Measurements from ENCODE around the gene MT4. TPM values are rescaled to one million over a fixed set of nuclear protein-coding genes. Genes with fewer than 3 reads are reported as not detected.

Gene MT4
- polyA plus RNA-seq, 2 of the 4 experiments (the other 2 are of a cell fraction), result not detected

DNA sequence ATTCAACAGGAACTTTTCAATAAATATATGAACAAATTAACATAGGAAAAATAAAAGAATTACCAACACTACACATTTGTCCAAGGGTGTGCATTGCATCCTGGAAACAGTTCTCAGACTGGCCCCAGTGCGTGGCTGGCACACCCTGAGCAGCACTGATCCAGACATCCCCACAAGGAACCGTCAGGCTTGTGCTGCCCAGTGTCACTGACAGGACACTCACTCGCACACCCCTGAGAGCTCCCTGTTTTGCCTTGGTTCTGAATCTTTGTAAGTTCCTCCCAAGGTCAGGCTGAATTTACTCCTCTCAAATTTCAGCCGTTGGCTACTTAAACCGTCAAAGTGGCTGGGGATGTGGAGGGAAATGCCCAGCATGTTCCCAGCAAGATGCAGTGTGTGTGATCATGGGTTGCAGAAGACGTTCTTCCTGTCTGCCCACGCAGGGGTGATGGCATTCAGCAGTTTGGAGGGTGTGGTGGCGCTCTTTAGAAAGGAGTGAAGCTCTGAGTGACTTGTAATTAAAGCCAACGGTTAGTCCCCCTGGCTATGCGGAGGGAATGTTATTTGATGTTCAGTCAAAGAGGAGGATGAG, 45.2 kb downstream of the MT4 start:
- H3K9me3 ChIP-seq, result no peaks in the 10 kb centered on the region
- TF ChIP-seq MAFK (IDR thresholded peaks at IDR 0.05; ENCODE audit: partially characterized antibody) (no peak), RNF2 (IDR thresholded peaks at IDR 0.05; ENCODE audit: borderline replicate concordance, low read depth) (no peak), HOXB5 (CRISPR knock-in tag; IDR thresholded peaks at IDR 0.05) (no peak), NFE2L2 (conservative IDR thresholded peaks at IDR 0.05; ENCODE audit: low read length) (no peak), JUN (IDR thresholded peaks at IDR 0.05) (no peak; a peak in 1 of 5 replicates), ZFP36 (IDR thresholded peaks at IDR 0.05; ENCODE audit: borderline replicate concordance, partially characterized antibody) (no peak), JUNB (IDR thresholded peaks at IDR 0.05) (no peak), ZSCAN20 (CRISPR knock-in tag; IDR thresholded peaks at IDR 0.05) (no peak), ESRRA (IDR thresholded peaks at IDR 0.05; ENCODE audit: borderline replicate concordance, low read length) (no peak), FOSB (CRISPR knock-in tag; IDR thresholded peaks at IDR 0.05) (peak; percentile 94), SMC3 (IDR thresholded peaks at IDR 0.05) (no peak), HOXB13 (CRISPR knock-in tag; IDR thresholded peaks at IDR 0.05; ENCODE audit: low read depth) (no peak), FOSL2 (IDR thresholded peaks at IDR 0.05) (no peak), FOSL2 (CRISPR knock-in tag; IDR thresholded peaks at IDR 0.05) (peak; percentile 19; the same call in 1 of the 2 replicates), BHLHE40 (IDR thresholded peaks at IDR 0.05; ENCODE audit: low read depth, low read length) (no peak), TFCP2L1 (CRISPR knock-in tag; IDR thresholded peaks at IDR 0.05) (peak; percentile 42), RCOR1 (IDR thresholded peaks at IDR 0.05; ENCODE audit: low read depth, low read length) (no peak), MAZ (IDR thresholded peaks at IDR 0.05; ENCODE audit: borderline replicate concordance, low read depth, low read length) (no peak), CBX2 (IDR thresholded peaks at IDR 0.05; ENCODE audit: borderline replicate concordance, low read depth) (no peak), HOXA7 (CRISPR knock-in tag; IDR thresholded peaks at IDR 0.05) (peak; percentile 85), BCL3 (IDR thresholded peaks at IDR 0.05) (no peak), HES2 (IDR thresholded peaks at IDR 0.05) (no peak), NPAS2 (CRISPR knock-in tag; IDR thresholded peaks at IDR 0.05; ENCODE audit: borderline replicate concordance) (no peak), SREBF2 (IDR thresholded peaks at IDR 0.05) (no peak), POLR2AphosphoS2 (conservative IDR thresholded peaks at IDR 0.05; ENCODE audit: low read length) (no peak), TP53 (CRISPR knock-in tag; IDR thresholded peaks at IDR 0.05) (peak; percentile 80; the same call in 1 of the 2 replicates), EHF (CRISPR knock-in tag; IDR thresholded peaks at IDR 0.05) (0 out of 2 replicates have a peak, but pooled peaks have one; percentile 35), ZNF302 (CRISPR knock-in tag; IDR thresholded peaks at IDR 0.05) (no peak), RARB (CRISPR knock-in tag; IDR thresholded peaks at IDR 0.05) (0 out of 2 replicates have a peak, but pooled peaks have one; percentile 54), NR3C1 (IDR thresholded peaks at IDR 0.05) (no peak)
- TF ChIP-seq, protein P1, sequence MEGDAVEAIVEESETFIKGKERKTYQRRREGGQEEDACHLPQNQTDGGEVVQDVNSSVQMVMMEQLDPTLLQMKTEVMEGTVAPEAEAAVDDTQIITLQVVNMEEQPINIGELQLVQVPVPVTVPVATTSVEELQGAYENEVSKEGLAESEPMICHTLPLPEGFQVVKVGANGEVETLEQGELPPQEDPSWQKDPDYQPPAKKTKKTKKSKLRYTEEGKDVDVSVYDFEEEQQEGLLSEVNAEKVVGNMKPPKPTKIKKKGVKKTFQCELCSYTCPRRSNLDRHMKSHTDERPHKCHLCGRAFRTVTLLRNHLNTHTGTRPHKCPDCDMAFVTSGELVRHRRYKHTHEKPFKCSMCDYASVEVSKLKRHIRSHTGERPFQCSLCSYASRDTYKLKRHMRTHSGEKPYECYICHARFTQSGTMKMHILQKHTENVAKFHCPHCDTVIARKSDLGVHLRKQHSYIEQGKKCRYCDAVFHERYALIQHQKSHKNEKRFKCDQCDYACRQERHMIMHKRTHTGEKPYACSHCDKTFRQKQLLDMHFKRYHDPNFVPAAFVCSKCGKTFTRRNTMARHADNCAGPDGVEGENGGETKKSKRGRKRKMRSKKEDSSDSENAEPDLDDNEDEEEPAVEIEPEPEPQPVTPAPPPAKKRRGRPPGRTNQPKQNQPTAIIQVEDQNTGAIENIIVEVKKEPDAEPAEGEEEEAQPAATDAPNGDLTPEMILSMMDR (IDR thresholded peaks at IDR 0.05), result no peak
- TF ChIP-seq, protein P2, sequence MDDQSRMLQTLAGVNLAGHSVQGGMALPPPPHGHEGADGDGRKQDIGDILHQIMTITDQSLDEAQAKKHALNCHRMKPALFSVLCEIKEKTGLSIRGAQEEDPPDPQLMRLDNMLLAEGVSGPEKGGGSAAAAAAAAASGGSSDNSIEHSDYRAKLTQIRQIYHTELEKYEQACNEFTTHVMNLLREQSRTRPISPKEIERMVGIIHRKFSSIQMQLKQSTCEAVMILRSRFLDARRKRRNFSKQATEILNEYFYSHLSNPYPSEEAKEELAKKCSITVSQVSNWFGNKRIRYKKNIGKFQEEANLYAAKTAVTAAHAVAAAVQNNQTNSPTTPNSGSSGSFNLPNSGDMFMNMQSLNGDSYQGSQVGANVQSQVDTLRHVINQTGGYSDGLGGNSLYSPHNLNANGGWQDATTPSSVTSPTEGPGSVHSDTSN (IDR thresholded peaks at IDR 0.05), result no peak
- TF ChIP-seq, protein P3, sequence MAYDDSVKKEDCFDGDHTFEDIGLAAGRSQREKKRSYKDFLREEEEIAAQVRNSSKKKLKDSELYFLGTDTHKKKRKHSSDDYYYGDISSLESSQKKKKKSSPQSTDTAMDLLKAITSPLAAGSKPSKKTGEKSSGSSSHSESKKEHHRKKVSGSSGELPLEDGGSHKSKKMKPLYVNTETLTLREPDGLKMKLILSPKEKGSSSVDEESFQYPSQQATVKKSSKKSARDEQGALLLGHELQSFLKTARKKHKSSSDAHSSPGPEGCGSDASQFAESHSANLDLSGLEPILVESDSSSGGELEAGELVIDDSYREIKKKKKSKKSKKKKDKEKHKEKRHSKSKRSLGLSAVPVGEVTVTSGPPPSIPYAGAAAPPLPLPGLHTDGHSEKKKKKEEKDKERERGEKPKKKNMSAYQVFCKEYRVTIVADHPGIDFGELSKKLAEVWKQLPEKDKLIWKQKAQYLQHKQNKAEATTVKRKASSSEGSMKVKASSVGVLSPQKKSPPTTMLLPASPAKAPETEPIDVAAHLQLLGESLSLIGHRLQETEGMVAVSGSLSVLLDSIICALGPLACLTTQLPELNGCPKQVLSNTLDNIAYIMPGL (CRISPR knock-in tag; IDR thresholded peaks at IDR 0.05; ENCODE audit: borderline replicate concordance), result no peak
- TF ChIP-seq, protein P4, sequence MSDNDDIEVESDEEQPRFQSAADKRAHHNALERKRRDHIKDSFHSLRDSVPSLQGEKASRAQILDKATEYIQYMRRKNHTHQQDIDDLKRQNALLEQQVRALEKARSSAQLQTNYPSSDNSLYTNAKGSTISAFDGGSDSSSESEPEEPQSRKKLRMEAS (IDR thresholded peaks at IDR 0.05), result 0 out of 2 replicates have a peak, but pooled peaks have one; percentile 18
- TF ChIP-seq, protein P5, sequence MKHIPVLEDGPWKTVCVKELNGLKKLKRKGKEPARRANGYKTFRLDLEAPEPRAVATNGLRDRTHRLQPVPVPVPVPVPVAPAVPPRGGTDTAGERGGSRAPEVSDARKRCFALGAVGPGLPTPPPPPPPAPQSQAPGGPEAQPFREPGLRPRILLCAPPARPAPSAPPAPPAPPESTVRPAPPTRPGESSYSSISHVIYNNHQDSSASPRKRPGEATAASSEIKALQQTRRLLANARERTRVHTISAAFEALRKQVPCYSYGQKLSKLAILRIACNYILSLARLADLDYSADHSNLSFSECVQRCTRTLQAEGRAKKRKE (CRISPR knock-in tag; IDR thresholded peaks at IDR 0.05; ENCODE audit: low read depth), result 0 out of 2 replicates have a peak, but pooled peaks have one; percentile 19
- WGBS (ENCODE audit: missing lambda C conversion rate), result 8% methylated on average over 10 of the region's 10 CpGs
- FAIRE-seq, result no peak
- peak; percentile 21 to 75 for DNase-seq (ENCODE audit: low read depth in 1 of 2, low spot score in 1 of 2)
- CTCF ChIA-PET, result interaction anchor here (0.9 to 19.7 kb wide), 9 partner anchors 9 to 185 kb away, joined by 3 to 340 read pairs (median 4); partner anchors contain the start of genes MT1A, MT1B, MT1E and MT1F
- H3K4me2 ChIP-seq, result peak overlapping the region; percentile 81
- H3K4me1 ChIP-seq, result peaks cover 71% of the 10 kb centered on the region
- peak overlapping the region; percentile 61; the same call in 2 of the 3 replicates for H3K4me3 ChIP-seq
- no peak for ATAC-seq
- POLR2A ChIA-PET, result interaction anchor here (1.2 to 10.8 kb wide), 5 partner anchors 14 to 74 kb away, joined by 4 to 185 read pairs (median 23); partner anchors contain the start of genes MT1F and MT1X
- H3K27ac ChIP-seq, result peak overlapping the region; percentile 93 to 96

Measured in A549 (cell line).